BJ (cell line): Measurements from ENCODE around the gene DPM1. TPM values are rescaled to one million over a fixed set of nuclear protein-coding genes. Genes with fewer than 3 reads are reported as not detected.

ENCODE experiments used
- CTCF ChIA-PET: fragments of 350-600 bp; formaldehyde crosslinking; extraction: SDS; loops from one replicate; lab custom pipeline; 2021; ENCODE audit warnings: antibody characterized with exemption, inconsistent platforms; lab: Yijun Ruan, JAX
- POLR2A ChIA-PET: fragments of 300-600 bp; sonication (Branson Sonifier 250); formaldehyde crosslinking; extraction: SDS; loops from one replicate; lab custom pipeline; 2021; ENCODE audit warnings: antibody characterized with exemption; lab: Charles Lee
- DNase-seq: peaks from one replicate; pipeline ENCODE4 v3.0.0-alpha.2; 2011; ENCODE audit warnings: low read depth
- H3K27me3 ChIP-seq: 2 replicates; pipeline ENCODE4 v1.6.0; 2011; ENCODE audit warnings: low read length; ENCODE audit not compliant: control insufficient read depth, insufficient read depth
- H3K36me3 ChIP-seq: 2 replicates; pipeline ENCODE4 v1.5.1; 2011; ENCODE audit warnings: low read length; ENCODE audit not compliant: control insufficient read depth, insufficient read depth
- H3K4me3 ChIP-seq: 2 replicates; pipeline ENCODE4 v1.5.1; 2011; ENCODE audit warnings: low read depth, mild to moderate bottlenecking, control low read depth, low read length
- polyA plus RNA-seq: library from polyadenylated mRNA; depleted of rRNA; stranded (reverse); fragments of >200 nt; gene quantifications from 2 replicates; pipeline ENCODE4 v1.2.3, GENCODE V29; 2011
- TF ChIP-seq, protein P1 (sequence below): IDR thresholded peaks from 2 replicates; pipeline ENCODE4 v1.5.1; 2011; ENCODE audit warnings: low read depth, mild to moderate bottlenecking, control low read depth, inconsistent platforms, low read length, moderate library complexity; ENCODE audit not compliant: insufficient read depth

DPM1 gene
- polyA plus RNA-seq, 1 experiment = 35.4 TPM

DNA sequence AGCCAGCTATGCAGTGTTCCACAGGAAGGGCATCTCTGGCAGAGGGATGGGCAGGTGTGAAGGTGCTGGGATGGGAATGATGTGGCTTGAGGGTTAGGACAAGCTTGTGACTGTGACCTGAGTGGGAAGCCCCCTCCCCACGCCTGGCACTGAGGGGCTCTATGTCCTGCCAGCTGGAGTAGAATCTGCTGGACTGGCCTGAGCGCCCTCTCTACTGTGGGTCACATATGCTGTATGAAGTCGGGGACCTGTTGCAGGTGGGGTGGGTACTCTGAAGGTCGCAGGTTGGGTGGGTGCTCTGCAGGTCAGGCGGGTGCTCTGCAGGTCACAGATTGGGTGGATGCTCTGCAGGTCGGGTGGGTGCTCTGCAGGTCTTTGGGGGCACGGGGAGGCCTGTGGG, 44.3 kb upstream of the DPM1 start:
- CTCF ChIA-PET = interaction anchor here (0.8 to 2.6 kb wide), 5 partner anchors 10 to 307 kb away, joined by 3 to 10 read pairs (median 4); no protein-coding TSS in a partner anchor
- DNase-seq = no peak
- H3K36me3 ChIP-seq = peaks cover 1% of the 10 kb centered on the region; the same call in 1 of the 2 replicates
- POLR2A ChIA-PET = no interaction called here
- H3K27me3 ChIP-seq = no peaks in the 10 kb centered on the region
- H3K4me3 ChIP-seq = no peak overlapping the region
- TF ChIP-seq, protein P1, sequence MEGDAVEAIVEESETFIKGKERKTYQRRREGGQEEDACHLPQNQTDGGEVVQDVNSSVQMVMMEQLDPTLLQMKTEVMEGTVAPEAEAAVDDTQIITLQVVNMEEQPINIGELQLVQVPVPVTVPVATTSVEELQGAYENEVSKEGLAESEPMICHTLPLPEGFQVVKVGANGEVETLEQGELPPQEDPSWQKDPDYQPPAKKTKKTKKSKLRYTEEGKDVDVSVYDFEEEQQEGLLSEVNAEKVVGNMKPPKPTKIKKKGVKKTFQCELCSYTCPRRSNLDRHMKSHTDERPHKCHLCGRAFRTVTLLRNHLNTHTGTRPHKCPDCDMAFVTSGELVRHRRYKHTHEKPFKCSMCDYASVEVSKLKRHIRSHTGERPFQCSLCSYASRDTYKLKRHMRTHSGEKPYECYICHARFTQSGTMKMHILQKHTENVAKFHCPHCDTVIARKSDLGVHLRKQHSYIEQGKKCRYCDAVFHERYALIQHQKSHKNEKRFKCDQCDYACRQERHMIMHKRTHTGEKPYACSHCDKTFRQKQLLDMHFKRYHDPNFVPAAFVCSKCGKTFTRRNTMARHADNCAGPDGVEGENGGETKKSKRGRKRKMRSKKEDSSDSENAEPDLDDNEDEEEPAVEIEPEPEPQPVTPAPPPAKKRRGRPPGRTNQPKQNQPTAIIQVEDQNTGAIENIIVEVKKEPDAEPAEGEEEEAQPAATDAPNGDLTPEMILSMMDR = no peak

DNA sequence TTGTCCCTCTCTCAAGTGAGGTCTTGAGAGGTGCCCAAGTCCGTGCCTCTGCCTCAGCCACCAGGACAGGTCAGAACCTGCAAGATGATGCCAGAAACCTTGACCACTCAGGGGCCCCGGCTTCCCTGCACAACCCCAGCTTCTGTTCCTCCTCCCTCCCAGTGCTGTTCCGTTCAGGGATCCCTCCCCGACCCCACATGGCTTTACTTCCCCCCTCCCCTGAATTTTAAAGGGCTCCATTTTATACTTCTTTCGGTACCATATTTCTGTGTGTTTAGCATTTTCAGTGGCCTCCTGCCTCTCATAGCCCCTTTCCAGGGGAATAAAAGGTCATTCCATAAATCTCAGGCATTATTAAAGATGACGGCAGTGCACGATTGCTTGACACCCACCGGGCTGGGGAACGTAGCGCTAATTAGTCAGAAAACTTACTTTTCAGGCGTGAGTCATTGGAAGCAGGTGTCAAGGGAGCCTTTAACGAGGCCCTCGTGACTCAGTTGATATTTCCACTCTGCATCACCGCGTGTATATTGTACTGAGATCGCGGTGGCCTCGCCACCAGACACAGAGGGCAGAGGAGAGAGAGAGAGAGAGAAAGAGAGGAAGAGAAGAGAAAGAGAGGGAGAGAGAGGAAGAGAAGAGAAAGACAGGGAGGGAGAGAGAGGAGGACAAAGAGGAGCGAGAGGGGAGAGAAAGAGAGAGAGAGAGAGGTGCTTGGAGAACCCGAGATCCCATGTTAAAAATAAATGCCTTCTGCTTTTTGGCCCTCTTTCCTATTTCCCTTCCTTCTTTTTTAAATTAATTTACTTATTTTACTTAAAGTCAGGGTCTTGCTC, 43.3 kb upstream of the DPM1 start:
- ChIA-PET CTCF (interaction anchor here (0.8 to 2.6 kb wide), 6 partner anchors 9 to 308 kb away, joined by 3 to 10 read pairs (median 4); no protein-coding TSS in a partner anchor), POLR2A (no interaction called here)
- peaks cover 1% of the 10 kb centered on the region; the same call in 1 of the 2 replicates for H3K36me3 ChIP-seq
- H3K4me3 ChIP-seq = no peak overlapping the region
- no peaks in the 10 kb centered on the region; the same call in 1 of the 2 replicates for H3K27me3 ChIP-seq
- DNase-seq = no peak
- TF ChIP-seq, protein P1 = no peak

DNA sequence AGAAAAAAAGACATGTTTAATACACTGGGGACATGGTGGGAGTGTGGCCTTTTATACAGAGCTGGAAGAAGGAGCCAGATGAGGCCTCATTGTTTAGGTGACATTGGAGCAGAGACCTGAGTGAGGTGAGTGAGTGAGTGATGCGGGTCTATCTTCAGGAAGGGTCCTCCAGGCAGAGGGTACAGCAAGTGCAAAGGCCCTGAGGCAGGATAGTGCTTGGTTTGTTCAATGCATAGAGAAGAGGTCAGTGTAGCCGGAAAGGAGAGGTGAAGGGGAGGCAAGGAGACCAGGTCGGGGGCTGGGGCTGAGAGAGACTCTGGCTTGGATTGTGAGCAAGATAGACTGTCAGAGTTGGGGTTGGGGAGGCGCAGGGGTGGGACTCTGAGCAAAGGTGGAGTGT, 41.0 kb upstream of the DPM1 start:
- peaks cover 1% of the 10 kb centered on the region; the same call in 1 of the 2 replicates for H3K36me3 ChIP-seq
- no peaks in the 10 kb centered on the region; the same call in 1 of the 2 replicates for H3K27me3 ChIP-seq
- DNase-seq = no peak
- no peak overlapping the region for H3K4me3 ChIP-seq
- TF ChIP-seq, protein P1 = no peak
- POLR2A ChIA-PET = no interaction called here
- CTCF ChIA-PET = interaction anchor here (3.4 to 5.0 kb wide), 2 partner anchors 16 to 307 kb away, joined by 14 to 23 read pairs; no protein-coding TSS in a partner anchor

DNA sequence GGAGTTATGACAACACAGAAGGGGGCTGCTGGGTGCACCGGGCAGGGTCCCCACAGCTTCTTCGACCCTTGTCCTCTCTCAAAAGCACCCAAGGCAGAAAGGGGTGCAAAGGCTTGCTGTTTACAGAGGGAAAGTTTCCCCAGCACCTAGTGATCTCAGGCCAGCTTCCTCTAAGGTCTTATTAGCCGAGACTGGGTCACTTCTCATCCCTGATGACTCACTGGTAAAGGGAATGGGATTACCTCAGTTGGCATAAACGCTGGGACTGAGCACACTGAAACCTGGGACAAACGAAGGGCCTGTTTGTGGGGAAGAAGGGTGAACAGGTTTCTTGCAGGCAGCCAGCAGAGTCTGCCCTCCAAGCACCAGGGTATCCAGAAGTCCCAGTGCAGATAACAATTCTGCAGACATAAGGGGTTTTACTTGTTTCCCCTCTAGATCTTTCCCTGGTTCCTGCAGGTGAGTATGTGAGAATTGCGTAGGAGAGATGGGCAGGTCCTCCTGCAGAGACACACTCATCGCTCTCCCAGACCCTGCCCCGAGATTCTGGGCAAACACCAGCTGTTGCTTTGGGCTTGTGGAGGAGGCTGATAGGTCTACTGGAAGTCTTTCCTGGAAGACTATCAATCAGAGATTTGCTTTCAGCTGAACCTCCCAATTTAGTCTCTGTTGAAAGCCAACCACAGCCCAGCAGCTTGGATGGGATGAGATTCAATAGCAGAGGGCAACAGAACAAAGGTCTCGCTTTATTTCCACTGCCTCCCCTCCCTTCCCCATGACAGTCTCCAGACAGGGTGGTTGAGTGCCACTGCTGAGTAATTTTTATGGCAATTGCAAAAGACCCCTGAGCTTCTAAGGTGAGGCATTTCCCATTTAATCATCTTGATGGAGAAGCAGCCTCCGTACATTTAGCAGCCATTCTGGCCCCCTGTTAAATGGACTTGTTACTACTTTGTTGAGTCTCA, 38.9 kb upstream of the DPM1 start:
- POLR2A ChIA-PET = no interaction called here
- no peak overlapping the region for H3K4me3 ChIP-seq
- TF ChIP-seq, protein P1 = no peak
- no peaks in the 10 kb centered on the region for H3K36me3 ChIP-seq
- DNase-seq = no peak
- H3K27me3 ChIP-seq = no peaks in the 10 kb centered on the region; the same call in 1 of the 2 replicates
- CTCF ChIA-PET = interaction anchor here (0.8 to 5.0 kb wide), 10 partner anchors 10 to 322 kb away, joined by 3 to 23 read pairs (median 5); partner anchors contain the start of gene BCAS4
